A549 (cell line): ENCODE results near the gene CD27.

ENCODE experiments used
- CTCF ChIP-seq: fragments of >200 bp; sonication (Bioruptor Twin); formaldehyde crosslinking; IDR thresholded peaks from 3 replicates; pipeline ENCODE4 v1.5.1; 2016
- ELK1 ChIP-seq: fragments of 150-350 bp; IDR thresholded peaks from 2 replicates; pipeline ENCODE4 v1.6.1; 2014; ENCODE audit warnings: low read depth, mild to moderate bottlenecking, low read length
- ESRRA ChIP-seq: fragments of 150-350 bp; IDR thresholded peaks from 2 replicates; pipeline ENCODE4 v1.6.1; 2014; ENCODE audit warnings: mild to moderate bottlenecking, low read length, borderline replicate concordance
- FOSL2 ChIP-seq, 2 experiments: fragments of 450-650 bp in 1 of 2; fragments of >200 bp in 1 of 2; sonication (Bioruptor Twin) in 1 of 2; formaldehyde crosslinking; IDR thresholded peaks; 2 replicates each; pipeline versions ENCODE4 v1.5.0 to v1.6.1; 2016 to 2020; ENCODE audit warnings: mild to moderate bottlenecking in 1 of 2, moderate library complexity in 1 of 2
- MAZ ChIP-seq: fragments of 150-350 bp; IDR thresholded peaks from 2 replicates; pipeline ENCODE4 v1.6.1; 2014; ENCODE audit warnings: antibody characterized with exemption, low read depth, low read length, borderline replicate concordance
- MYC ChIP-seq: IDR thresholded peaks from 2 replicates; pipeline ENCODE4 v1.6.1; 2012; ENCODE audit warnings: mild to moderate bottlenecking, inconsistent platforms, low read length, improper control_type of control experiment, borderline replicate concordance
- POLR2A ChIP-seq: IDR thresholded peaks from 2 replicates; pipeline ENCODE4 v1.6.1; 2012; ENCODE audit warnings: mild to moderate bottlenecking, low read length
- RCOR1 ChIP-seq: fragments of 150-350 bp; IDR thresholded peaks from 2 replicates; pipeline ENCODE4 v1.6.1; 2014; ENCODE audit warnings: antibody characterized with exemption, low read length, low read depth
- REST ChIP-seq: fragments of 200-600 bp; sonication (generic); IDR thresholded peaks from 2 replicates; pipeline ENCODE4 v1.6.1; 2016; ENCODE audit warnings: antibody characterized with exemption, mild to moderate bottlenecking, moderate library complexity
- SREBF2 ChIP-seq: fragments of 450-650 bp; IDR thresholded peaks from 2 replicates; pipeline ENCODE4 v1.6.1; 2014; ENCODE audit warnings: mild to moderate bottlenecking, moderate library complexity
- USF2 ChIP-seq: fragments of 450-650 bp; IDR thresholded peaks from 2 replicates; pipeline ENCODE4 v1.6.1; 2014; ENCODE audit warnings: antibody characterized with exemption
- ZFP36 ChIP-seq: fragments of 450-650 bp; IDR thresholded peaks from 2 replicates; pipeline ENCODE4 v1.6.1; 2014; ENCODE audit warnings: borderline replicate concordance; ENCODE audit not compliant: partially characterized antibody

GRCh38 chr12:6418796-6419195 lies 26.0 kb upstream of the CD27 start:
- TF ChIP-seq FOSL2 (IDR thresholded peaks at IDR 0.05) (no peak), FOSL2 (CRISPR knock-in tag; IDR thresholded peaks at IDR 0.05) (no peak), CTCF (no peak), REST (no peak), POLR2A (no peak), MAZ (no peak), ESRRA (no peak), RCOR1 (no peak), ELK1 (no peak), ZFP36 (no peak), USF2 (no peak), MYC (no peak), SREBF2 (no peak)
